ENCODE results near the gene WHRN.
A peak's percentile ranks its signal among the peaks of the same experiment; 100 is the strongest.

Gene WHRN

GRCh38 chr9:114500697-114501292, 4.5 kb downstream of the WHRN start:
- DNase-seq (ENCODE audit: low read depth, low spot score): no peak
- TF ChIP-seq EZH2 (IDR thresholded peaks at IDR 0.05) (no peak), FOXP2 (optimal IDR thresholded peaks at IDR 0.05; ENCODE audit: control extremely low read depth, extremely low read length, insufficient read depth) (no peak), POLR2AphosphoS5 (IDR thresholded peaks at IDR 0.05; ENCODE audit: borderline replicate concordance, low read depth, low read length) (no peak)
- H3K4me3 ChIP-seq: peak overlapping the region; percentile 93

GRCh38 chr9:114499941-114500696, 5.2 kb downstream of the WHRN start:
- H3K36me3 ChIP-seq (ENCODE audit: insufficient read depth, low read length): no peaks in the 10 kb centered on the region
- no peak for DNase-seq (ENCODE audit: low read depth, low spot score)
- H3K9ac ChIP-seq (ENCODE audit: insufficient read length): no peak overlapping the region
- H3K9me3 ChIP-seq (ENCODE audit: low read depth, low read length): no peaks in the 10 kb centered on the region
- no peak overlapping the region for H3K27ac ChIP-seq
- peak overlapping the region; percentile 93; the same call in 1 of the 2 replicates for H3K4me3 ChIP-seq
- TF ChIP-seq EZH2 (IDR thresholded peaks at IDR 0.05): no peak
- no peak for TF ChIP-seq FOXP2 (optimal IDR thresholded peaks at IDR 0.05; ENCODE audit: control extremely low read depth, extremely low read length, insufficient read depth)
- no peak for TF ChIP-seq POLR2AphosphoS5 (IDR thresholded peaks at IDR 0.05; ENCODE audit: borderline replicate concordance, low read depth, low read length)

More at GRCh38 chr9:114500697-114501292, 4.5 kb downstream of the WHRN start:
- H3K36me3 ChIP-seq (ENCODE audit: insufficient read depth, low read length): no peaks in the 10 kb centered on the region
- no peaks in the 10 kb centered on the region for H3K9me3 ChIP-seq (ENCODE audit: low read depth, low read length)
- H3K27ac ChIP-seq: no peak overlapping the region
- H3K9ac ChIP-seq (ENCODE audit: insufficient read length): no peak overlapping the region

- DNase-seq (ENCODE audit: low read depth, low spot score): no peak
- Histone ChIP-seq H3K9ac (ENCODE audit: insufficient read length) (no peak overlapping the region), H3K9me3 (ENCODE audit: low read depth, low read length) (no peaks in the 10 kb centered on the region), H3K36me3 (ENCODE audit: insufficient read depth, low read length) (no peaks in the 10 kb centered on the region), H3K4me3 (peak overlapping the region; percentile 48), H3K27ac (peak overlapping the region; percentile 51)
- TF ChIP-seq EZH2 (IDR thresholded peaks at IDR 0.05): no peak
- no peak for TF ChIP-seq POLR2AphosphoS5 (IDR thresholded peaks at IDR 0.05; ENCODE audit: borderline replicate concordance, low read depth, low read length)
- TF ChIP-seq FOXP2 (optimal IDR thresholded peaks at IDR 0.05; ENCODE audit: control extremely low read depth, extremely low read length, insufficient read depth): no peak
Observed at GRCh38 chr9:114499528-114499927, 5.7 kb downstream of the WHRN start.

- no peak for TF ChIP-seq FOXP2 (optimal IDR thresholded peaks at IDR 0.05; ENCODE audit: control extremely low read depth, extremely low read length, insufficient read depth)
- DNase-seq (ENCODE audit: low read depth, low spot score): no peak
- no peak overlapping the region for H3K9ac ChIP-seq (ENCODE audit: insufficient read length)
- peak overlapping the region; percentile 14; the same call in 1 of the 2 replicates for H3K27ac ChIP-seq
- no peaks in the 10 kb centered on the region for H3K36me3 ChIP-seq (ENCODE audit: insufficient read depth, low read length)
- no peaks in the 10 kb centered on the region for H3K9me3 ChIP-seq (ENCODE audit: low read depth, low read length)
- H3K4me3 ChIP-seq: no peak overlapping the region
Observed at GRCh38 chr9:114497727-114498382, 7.4 kb downstream of the WHRN start.

GRCh38 chr9:114497236-114497635, 8.0 kb downstream of the WHRN start:
- Histone ChIP-seq H3K4me3 (no peak overlapping the region), H3K27ac (peak overlapping the region; percentile 14; the same call in 1 of the 2 replicates), H3K9ac (ENCODE audit: insufficient read length) (no peak overlapping the region), H3K36me3 (ENCODE audit: insufficient read depth, low read length) (no peaks in the 10 kb centered on the region), H3K9me3 (ENCODE audit: low read depth, low read length) (no peaks in the 10 kb centered on the region)
- TF ChIP-seq POLR2AphosphoS5 (IDR thresholded peaks at IDR 0.05; ENCODE audit: borderline replicate concordance, low read depth, low read length): no peak
- TF ChIP-seq FOXP2 (optimal IDR thresholded peaks at IDR 0.05; ENCODE audit: control extremely low read depth, extremely low read length, insufficient read depth): no peak
- no peak for TF ChIP-seq EZH2 (IDR thresholded peaks at IDR 0.05)
- no peak for DNase-seq (ENCODE audit: low read depth, low spot score)

- no peak for DNase-seq (ENCODE audit: low read depth, low spot score)
- TF ChIP-seq FOXP2 (optimal IDR thresholded peaks at IDR 0.05; ENCODE audit: control extremely low read depth, extremely low read length, insufficient read depth) (no peak), POLR2AphosphoS5 (IDR thresholded peaks at IDR 0.05; ENCODE audit: borderline replicate concordance, low read depth, low read length) (no peak)
- no peak overlapping the region for H3K27ac ChIP-seq
- H3K9ac ChIP-seq (ENCODE audit: insufficient read length): no peak overlapping the region
- no peaks in the 10 kb centered on the region for H3K36me3 ChIP-seq (ENCODE audit: insufficient read depth, low read length)
- no peaks in the 10 kb centered on the region for H3K9me3 ChIP-seq (ENCODE audit: low read depth, low read length)
- H3K4me3 ChIP-seq: no peak overlapping the region
Observed at GRCh38 chr9:114496011-114496410, 9.3 kb downstream of the WHRN start.

GRCh38 chr9:114494776-114495569, 10.3 kb downstream of the WHRN start:
- Histone ChIP-seq H3K9ac (ENCODE audit: insufficient read length) (no peak overlapping the region), H3K9me3 (ENCODE audit: low read depth, low read length) (no peaks in the 10 kb centered on the region)

More at GRCh38 chr9:114494776-114495569, 10.3 kb downstream of the WHRN start:
- no peaks in the 10 kb centered on the region for H3K36me3 ChIP-seq (ENCODE audit: insufficient read depth, low read length)
- DNase-seq (ENCODE audit: low read depth, low spot score): no peak
- H3K27ac ChIP-seq: no peak overlapping the region
- no peak for TF ChIP-seq POLR2AphosphoS5 (IDR thresholded peaks at IDR 0.05; ENCODE audit: borderline replicate concordance, low read depth, low read length)
- TF ChIP-seq EZH2 (IDR thresholded peaks at IDR 0.05): no peak
- TF ChIP-seq FOXP2 (optimal IDR thresholded peaks at IDR 0.05; ENCODE audit: control extremely low read depth, extremely low read length, insufficient read depth): no peak
- H3K4me3 ChIP-seq: no peak overlapping the region

All from SK-N-MC (cell line).